SK-N-DZ (cell line): ENCODE data around the gene IL17REL. TPM values are rescaled to one million over a fixed set of nuclear protein-coding genes. Genes with fewer than 3 reads are reported as not detected.

ENCODE experiments used
- DNase-seq: peaks from one replicate; pipeline ENCODE4 v3.0.0-alpha.2; 2015; ENCODE audit warnings: low spot score
- polyA plus RNA-seq, 2 experiments: library from polyadenylated mRNA; depleted of rRNA; stranded (reverse); fragments of >200 nt; gene quantifications; 2 replicates each; pipeline ENCODE4 v1.2.3, GENCODE V29; 2014

Gene IL17REL
- polyA plus RNA-seq (2014; cell fraction: cytosol; rRNA removed): not detected in 2 replicates
- polyA plus RNA-seq (2014; cell fraction: nucleus; rRNA removed): not detected in 2 replicates

DNA sequence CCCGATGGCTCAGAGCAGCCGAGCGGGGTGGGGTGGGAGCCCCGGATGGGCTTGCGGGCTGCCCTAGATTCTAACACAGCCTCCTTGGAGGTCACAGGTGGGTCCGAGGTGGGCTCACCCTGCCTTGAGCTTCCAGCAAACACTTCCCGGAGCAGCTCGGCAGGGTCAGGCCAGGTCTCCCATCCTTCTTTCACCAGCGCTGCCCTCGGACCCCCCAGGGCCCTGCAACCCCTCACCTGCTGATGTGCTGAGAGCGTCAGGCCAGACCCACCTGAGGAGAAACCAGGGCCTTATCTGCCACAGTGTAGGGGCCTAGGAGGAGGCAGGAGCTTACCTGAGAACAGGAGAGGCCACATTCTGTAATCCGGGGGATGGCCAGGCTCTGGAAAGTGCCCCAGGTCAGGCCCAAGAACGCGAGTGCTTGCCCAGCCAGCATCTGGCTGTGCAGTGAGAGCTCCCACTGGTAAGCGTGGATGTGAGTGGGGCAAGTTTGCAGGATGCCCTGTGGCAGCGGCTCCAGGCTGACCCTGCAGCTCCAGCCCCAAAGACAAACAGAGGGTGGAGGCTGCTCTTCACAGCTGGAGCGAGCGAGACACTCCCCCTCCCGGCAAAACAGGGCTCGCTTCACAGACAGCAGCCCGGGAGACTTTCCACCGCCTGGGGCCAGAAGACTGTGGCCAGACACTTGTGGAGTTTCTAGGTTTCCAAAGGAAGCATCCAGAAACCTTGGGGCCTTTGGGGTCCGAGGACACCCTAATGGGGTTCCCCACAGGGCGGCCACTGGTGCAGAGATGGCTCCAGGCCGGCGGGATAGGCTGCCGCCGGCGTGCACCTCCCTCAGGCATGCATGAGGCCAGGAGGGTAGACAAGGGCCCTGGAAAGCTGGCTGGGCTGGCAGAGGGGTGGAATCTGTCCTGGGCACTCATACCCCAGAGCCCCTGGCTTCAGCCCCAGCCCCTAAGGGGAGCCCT is at the start of gene IL17REL:
Gene IL17REL, minus strand, starts transcription at position 555 of the 971 bp plus-strand sequence. Its CDS starts 119 bp downstream, at position 436.
- DNase-seq: no peak

DNA sequence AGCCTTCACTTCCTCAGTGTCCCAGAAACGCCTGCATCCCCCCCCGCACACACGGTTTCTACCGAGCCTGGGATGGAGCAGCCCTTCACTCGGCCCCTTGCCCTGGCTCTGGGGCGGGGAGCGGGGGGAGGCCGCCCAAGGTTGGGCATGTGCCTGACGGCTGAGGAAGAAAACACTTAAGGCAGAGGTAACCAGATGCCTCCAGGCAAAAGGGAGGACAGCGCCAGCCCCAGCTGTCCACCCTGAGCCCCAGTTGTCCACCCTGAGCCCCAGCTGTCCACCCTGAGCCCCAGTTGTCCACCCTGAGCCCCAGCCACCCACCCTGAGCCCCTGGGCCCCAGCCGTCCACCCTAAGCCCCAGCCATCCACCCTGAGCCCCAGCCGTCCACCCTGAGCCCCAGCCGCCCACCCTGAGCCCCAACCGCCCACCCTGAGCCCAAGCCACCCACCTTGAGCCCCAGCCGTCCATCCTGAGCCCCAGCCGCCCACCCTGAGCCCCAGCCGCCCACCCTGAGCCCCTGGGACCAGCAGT is 49.3 kb upstream of the IL17REL start:
- DNase-seq: no peak

DNA sequence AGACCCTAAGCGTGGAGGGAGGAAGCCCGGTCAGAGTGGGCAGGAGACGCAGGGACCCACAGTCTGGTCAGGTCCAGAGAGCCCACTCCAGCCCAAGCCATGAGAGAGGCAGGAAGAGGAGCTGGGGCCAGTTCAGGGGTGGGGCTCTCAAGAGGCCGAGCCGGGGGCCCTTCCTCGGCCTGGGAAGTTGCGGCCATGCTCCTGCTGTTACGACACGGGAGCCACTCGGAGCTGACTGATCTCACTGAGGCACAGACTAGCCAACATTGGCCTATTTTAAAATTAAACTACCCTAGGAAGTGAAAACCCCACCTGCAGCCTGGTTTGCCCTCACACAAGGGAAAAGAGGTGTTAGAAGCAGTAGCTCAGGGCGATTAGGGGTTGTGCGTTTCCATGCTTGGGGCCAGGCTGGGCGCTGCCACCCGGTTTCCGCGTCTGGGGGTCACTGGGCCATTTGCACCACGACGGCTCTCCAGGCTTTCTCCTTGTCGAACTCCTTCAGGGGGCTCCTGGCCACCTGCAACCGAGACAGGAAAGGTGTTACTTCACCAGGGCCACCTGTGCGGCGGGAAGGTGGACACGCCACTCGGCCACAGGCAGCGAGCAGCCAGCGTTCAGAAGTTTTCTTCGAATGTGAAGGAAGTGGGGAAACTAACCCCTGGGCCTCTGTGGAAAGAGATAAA is 48.7 kb upstream of the IL17REL start:
- DNase-seq: no peak

DNA sequence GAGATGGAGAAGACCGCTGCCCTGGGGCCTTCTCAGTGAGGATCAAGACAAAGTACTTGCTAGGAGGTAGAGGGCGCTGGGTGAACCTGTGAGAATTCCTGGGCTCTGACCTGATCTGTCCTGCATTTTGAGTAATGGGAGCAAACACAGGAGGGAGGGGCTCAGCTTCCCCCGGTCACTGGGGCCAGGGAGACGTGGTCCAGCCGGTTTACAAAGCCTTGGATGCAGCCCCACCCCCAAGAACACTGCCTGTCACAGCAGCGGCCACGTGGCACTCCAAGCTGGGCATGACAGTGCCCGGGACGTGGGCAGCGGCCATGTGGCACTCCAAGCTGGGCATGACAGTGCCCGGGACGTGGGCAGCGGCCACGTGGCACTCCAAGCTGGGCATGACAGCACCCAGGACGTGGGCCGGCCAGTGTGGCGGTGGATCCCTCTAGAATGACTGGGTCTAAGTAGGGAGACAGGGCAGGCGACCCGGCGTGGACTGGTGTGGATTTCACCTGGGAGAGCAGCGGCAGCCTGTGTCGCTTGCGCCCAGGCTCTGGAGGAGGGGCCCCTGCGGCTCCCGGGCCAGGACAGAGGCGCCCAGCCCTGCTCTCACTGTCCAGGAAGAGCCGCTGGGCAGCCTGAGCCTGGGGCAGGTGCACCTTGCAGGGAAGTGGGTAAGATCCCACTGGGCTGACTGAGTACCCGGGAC is 48.0 kb upstream of the IL17REL start:
- DNase-seq: no peak

DNA sequence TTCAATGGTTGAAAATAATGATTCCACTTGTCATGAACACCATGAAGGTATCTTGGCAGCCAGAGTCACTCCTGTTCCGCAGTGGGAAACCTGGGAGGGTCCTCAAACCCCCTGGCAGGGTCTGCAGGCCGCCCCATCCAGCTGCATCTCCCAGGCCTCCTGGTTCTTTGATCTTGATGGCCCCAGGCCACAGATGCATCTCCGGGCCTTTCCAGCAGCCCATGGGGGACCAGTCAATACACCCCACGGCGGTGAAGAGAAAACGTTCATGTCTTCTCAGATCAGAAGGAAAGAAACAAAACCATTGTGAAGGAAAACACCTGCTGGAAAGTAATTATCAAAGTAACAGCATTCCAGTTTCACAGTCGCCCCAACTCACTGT is 47.3 kb upstream of the IL17REL start:
- DNase-seq: no peak

DNA sequence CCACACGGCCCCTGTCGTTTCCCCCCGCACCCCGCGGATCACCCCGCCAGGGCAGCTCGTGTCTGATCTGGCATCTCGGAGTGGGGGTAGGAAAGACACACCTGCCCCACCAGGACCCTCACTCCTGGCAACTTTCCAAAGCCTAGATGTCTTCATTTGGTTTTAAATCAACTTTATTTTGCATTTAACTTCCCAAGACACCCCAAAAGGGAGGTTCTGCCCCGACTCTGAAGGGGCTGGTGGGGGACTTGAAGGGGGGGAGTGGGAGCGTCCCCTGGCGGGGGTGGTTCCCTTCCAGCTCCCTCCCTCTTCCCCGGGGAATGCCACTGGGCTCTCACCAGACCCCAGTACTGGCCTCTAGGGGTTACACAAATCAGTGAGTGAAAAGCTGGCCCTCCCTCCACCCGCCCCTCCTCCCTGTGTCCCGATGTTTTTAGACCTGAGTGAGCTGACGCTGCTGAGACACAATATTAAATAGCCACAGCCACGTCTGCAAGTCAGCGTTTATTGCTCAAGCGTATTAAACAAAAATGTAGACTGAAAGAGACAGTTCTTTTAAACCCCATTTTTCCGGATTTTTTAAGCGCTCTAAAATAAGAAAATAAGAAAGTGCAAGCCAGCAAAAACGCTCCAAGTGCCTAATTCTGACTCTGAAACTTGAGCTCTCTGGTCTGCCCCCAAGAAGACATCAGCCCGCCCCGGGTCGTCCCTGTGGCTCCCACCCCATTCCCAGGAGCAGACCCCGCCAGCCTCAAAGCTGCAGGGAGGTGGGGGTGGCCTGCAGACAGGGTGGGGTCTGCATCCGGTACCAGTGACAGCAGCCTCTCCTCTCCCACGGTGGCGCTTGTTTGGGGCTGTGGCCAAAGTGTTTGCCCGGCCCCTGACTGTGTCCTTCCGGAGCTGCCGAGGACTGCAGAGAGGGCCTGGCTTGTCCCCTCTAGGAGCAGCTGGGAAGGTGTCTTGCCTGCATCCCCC is 46.6 kb upstream of the IL17REL start:
- peak; percentile 33 for DNase-seq

DNA sequence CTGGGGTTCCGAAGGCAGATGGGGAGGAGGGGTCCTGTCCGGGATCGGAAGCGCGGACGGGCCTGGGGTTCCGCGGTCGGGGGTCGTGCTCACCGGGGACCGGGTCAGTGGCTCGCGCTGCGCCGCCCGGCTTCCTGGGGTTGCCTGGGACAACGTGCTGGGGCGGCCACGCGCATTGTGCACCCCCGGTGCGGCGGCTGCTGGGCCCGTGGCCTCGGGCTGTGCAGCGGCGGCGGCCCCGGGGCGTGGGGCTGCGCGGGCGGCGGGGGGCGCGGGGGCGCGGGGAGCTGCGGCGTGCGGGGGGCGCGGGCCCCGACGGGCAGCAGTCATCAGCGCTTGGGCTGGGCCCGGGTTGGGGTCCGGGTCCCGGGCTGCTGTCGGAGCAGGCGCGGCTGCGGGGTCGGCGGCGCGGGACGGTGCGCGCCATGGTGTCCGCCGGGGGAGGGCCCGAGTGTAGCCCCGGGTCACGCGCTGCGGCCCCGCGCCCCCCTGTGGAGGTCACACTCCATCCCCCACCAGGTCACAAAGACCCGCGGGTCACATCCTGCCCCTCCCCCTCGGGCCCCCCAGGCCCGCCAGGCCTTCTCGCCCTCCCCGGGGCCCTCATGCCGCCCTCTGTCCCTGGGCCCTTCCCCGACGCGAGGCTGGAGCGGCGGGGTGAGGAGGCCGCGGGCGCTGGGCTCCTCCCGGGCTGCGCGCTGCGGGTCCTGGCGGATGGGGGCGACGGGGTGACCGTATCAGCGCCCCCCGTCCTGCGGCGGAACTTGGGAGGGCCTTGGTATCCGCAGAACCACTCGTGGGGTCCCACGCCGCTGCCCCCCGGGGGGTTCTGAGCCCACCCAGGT is 45.7 kb upstream of the IL17REL start, which contains the start of gene TTLL8:
Gene TTLL8, minus strand, starts transcription at position 238 of the 845 bp plus-strand sequence.
- no peak for DNase-seq

DNA sequence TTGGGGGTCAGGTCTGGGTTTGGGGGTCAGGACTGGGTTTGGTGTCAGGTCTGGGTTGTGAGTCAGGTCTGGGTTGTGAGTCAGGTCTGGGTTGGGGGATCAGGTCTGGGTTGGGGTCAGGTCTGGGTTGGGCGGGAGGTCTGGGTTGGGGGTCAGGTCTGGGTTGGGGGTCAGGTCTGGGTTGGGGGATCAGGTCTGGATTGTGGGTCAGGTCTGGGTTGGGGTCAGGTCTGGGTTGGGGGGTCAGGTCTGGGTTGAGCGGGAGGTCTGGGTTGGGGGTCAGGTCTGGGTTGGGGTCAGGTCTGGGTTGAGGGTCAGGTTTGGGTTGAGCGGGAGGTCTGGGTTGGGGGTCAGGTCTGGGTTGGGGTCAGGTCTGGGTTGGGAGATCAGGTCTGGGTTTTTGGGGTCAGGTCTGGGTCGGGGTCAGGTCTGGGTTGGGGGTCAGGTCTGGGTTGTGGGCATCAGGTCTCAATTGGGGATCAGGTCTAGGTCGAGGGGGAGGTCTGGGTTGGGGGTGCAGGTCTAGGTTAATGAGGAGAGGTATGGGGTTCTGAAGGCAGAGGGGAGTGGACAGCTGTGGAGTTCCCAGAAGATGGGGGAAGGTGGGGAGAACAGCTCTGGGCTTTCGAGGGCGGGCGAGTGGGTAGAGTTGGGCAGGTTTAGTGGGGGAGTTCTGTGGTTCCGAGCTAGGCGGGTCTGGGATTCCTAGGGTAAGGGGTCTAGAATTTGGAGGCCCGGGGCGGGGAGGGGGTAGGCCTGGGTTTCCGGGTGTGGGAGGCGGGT is 44.9 kb upstream of the IL17REL start:
- DNase-seq: no peak

DNA sequence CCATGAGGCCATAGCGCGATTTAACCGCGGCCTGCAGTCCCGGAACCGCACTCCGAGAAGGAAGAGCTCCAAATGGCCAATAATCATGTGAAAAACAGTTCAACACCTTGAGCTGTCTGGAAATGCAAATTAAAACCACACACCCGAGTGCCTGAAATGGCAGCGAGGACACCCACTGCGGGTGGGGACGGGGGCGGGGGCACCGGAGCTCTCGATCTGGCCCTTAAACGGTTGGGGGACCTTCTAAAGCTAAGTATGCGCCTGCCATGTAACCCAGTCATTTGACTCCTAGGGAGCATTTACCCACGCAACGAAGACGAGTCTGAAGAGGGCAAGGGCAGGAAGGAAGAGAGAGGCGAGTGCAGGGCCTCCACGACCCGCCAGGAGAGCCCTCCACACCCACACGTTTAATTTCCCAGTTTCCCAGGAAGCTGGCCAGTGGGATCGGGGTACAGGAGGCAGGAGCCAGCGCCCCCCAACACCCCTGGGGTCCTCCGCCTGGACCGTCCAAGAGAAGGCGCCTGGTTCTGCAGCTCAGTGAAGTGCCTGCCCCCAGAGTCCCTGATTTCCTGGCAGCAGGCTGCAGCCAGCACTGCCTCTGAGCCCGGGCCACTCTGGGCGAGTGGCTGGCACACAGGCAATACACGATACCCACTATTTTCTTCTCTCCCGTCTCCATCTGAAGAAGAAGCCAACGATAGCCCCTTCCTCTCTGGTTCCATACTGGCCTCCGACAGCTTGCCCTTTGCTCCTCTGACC is 43.8 kb upstream of the IL17REL start:
- DNase-seq: no peak

DNA sequence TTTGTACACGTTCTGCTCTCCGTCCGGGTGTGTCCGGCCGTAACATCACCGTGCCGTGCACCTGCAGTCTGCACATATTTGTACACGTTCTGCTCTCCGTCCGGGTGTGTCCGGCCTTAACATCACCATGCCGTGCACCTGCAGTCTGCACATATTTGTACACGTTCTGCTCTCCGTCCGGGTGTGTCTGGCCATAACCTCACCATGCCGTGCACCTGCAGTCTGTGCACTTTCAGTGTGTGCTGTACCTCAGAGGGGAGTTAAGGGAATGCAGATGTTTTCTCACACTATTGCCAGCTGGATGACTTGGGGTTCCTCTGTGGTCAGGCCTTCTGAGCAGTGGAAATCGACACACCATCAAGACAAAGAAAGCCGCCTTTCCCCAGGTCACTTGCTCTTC is 41.3 kb upstream of the IL17REL start:
- DNase-seq: no peak

DNA sequence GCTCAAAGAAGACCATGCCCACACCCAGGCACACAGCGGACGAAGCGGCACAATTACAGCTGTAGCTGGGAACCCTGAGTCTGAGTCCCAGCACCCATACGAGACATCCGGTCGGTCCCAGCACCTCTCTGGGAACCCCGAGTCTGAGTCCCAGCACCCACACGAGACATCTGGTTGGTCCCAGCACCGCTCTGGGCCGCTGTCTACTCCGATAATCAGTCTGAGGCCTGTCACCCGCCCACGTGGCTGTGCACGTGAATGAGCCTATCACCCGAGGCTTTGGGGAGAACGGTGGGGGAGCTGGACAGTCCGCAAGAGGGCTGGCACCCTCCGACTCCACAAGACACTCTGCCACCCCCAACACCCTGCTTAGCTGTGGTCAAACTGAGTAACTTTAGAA is 39.4 kb upstream of the IL17REL start:
- no peak for DNase-seq

DNA sequence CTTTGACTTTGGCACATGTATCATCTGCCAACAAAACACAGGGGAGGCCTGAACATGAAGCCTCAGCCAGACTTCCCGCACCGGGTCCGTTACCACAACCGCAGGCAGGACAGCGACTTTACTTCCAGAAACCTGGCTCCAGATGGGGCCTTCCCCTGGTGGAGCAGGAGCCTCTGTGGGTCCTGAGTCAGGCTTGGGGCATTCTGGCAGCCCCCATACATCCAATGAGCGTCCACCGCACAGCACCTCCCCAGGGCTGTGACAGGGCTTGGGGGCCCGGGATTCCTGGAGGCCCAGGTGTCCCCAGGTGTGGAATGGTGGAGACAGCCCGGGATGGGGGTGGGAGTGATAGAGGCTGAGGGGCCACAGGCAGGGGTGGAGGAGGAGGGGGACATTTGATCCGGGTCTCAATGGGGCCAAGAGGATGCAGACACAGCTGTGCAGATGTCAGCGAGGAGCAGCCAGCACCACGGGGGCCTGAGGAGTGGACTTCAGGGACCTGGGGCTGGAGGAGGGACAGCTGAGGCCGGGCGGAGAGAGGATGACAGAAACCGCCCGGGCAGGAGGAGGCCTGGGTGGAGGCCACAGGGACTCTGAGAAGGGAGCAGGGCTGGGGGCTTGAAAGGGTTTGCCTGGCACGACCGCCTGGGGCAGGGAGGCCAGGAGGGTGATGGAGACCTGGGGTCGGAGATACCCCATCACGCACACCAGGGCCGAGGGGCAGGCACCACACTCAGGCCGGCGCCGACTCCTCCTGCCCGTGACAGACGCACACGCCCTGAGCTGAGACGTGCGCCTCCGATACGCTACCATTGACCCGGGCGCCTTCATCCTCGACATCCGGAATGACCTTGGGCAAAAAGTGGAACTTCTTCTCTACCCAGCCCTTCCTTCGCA is 37.0 kb upstream of the IL17REL start:
- no peak for DNase-seq

DNA sequence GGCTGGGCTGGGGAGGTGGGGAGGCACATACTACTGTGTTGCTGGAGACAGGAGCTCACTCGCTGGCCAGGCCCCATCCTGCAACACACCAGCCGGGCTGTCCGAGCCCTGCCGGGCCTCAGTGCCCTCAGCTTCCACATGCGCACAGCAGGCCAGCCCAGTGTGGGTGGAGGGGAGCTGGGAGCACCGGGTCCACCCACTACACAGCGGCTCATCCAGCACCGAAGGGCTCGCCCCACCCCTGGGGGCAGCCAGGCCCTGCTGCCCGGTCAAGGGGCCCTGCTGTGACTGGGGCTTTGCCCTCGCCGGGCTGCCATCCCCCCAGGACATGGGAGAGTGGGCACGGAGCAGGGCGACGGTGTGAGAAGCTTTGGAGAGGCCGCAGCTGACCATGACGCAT is 36.3 kb upstream of the IL17REL start:
- no peak for DNase-seq

DNA sequence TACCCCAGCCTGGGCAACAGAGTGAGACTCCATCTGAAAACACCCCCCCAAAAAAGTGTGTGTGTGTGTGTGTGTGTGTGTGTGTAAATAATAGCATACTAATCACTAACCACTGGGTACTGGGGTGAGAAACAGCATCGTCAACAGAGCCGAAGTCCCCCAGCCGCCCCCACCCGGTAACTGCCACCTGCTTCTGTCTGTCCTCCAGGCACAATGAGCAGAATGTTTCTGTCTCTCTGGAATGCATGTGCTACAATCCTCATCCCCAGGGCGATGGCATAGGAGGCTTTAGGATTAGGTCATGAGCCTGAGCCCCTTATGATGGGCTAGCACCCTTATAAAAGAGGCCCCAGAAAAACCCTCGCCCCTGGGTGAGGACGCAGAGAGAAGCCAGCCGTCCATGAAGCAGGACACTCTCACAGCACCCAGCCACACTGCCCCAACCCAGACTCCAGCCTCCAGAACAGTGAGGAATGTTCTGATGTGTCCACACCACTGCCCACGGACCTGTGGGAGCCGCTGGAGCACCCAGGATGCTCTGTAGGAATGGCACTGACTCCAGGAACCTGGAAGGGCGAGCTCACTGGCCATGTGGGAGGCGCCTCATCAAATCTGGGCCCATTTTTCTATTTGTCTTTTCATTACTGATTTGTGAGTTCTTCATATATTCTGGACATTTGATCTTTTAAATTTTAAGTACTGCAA is 35.6 kb upstream of the IL17REL start:
- DNase-seq: no peak

DNA sequence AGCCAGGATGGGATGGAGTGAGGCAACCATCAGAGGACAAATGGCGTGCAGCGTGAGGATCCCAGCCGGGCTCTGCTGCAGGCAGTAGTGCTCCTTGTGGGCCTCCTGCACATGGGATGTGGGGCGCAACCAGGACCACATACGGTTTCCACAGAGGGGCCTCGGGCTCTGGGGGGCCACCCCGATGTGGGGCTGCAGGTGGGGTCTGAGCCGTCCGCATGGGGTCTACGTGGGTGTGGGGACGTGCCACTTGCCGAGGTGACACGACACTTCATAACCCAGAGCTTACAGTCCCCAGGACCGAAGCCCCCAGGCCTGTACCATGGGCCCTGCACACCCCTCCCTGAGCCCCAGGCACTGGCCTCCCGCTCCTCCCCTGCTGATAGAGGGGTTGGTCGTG is 34.8 kb upstream of the IL17REL start:
- no peak for DNase-seq
